K562 (cell line): ENCODE data around the gene CD55. TPM values are rescaled to one million over a fixed set of nuclear protein-coding genes. Genes with fewer than 3 reads are reported as not detected.

Experiments used
- ATAC-seq: fragments of 200-7000 bp; cut with Tn5 transposase; 3 replicates; pipeline ENCODE4 v1.9.1; 2020; ENCODE audit warnings: moderate library complexity
- BruUV-seq: library from RNA; stranded (reverse); fragments of 400-500 nt; replicated peaks from 2 replicates; lab custom pipeline; 2021; lab: Mats Ljungman, UMichigan
- CTCF ChIA-PET: fragments of 300-600 bp; formaldehyde crosslinking; extraction: SDS; loops from one replicate; lab custom pipeline; 2021; ENCODE audit warnings: low intra/inter-chr PET ratio; lab: Yijun Ruan, JAX
- POLR2A ChIA-PET: fragments of 300-600, 350-650 bp; sonication (Branson Sonifier 250); formaldehyde crosslinking; extraction: SDS; loops from one replicate; lab custom pipeline; 2021; ENCODE audit warnings: antibody characterized with exemption, inconsistent platforms; lab: Yijun Ruan, JAX
- DNase-seq, 4 experiments: peaks; one replicate each; pipeline versions ENCODE4 v3.0.0 to v3.0.0-alpha.2; 2011 to 2018; ENCODE audit warnings: low spot score in 3 of 4, mixed read lengths in 3 of 4; ENCODE audit errors: extremely low read depth in 1 of 4
- FAIRE-seq: peaks from 2 replicates; lab custom pipeline; 2011; peaks lifted over from hg19 to GRCh38; lab: Jason Lieb, UNC
- H2AFZ ChIP-seq: 2 replicates; pipeline ENCODE4 v1.6.0; 2011; ENCODE audit warnings: low read depth, low read length, control low read depth, inconsistent platforms
- H3K27ac ChIP-seq: fragments of 200-600 bp; 3 replicates; pipeline ENCODE4 v1.8.0; 2011; ENCODE audit warnings: low read depth, mild to moderate bottlenecking, control low read depth, inconsistent platforms, low read length, moderate library complexity, mixed read lengths; ENCODE audit errors: extremely low read depth
- H3K27me3 ChIP-seq, 2 experiments: fragments of 300-600 bp in 1 of 2; 2 replicates in 1 of 2; 3 replicates in 1 of 2; pipeline versions ENCODE4 v1.6.0 to v1.8.0; 2011; ENCODE audit warnings: inconsistent platforms in 2 of 2, low read length in 2 of 2, mild to moderate bottlenecking in 1 of 2, mixed read lengths in 1 of 2, moderate library complexity in 1 of 2; ENCODE audit not compliant: control insufficient read depth in 2 of 2, insufficient read depth in 2 of 2
- H3K36me3 ChIP-seq: fragments of 300-600 bp; 3 replicates; pipeline ENCODE4 v1.8.0; 2011; ENCODE audit warnings: mild to moderate bottlenecking, low read length, inconsistent platforms; ENCODE audit not compliant: control insufficient read depth, insufficient read depth
- H3K4me1 ChIP-seq, 2 experiments: fragments of 200-600 bp in 1 of 2; replicated peaks in 1 of 2; 2 replicates in 1 of 2; 3 replicates in 1 of 2; pipeline versions ENCODE4 v1.5.1 to v1.8.0; 2011; ENCODE audit warnings: inconsistent platforms in 2 of 2, low read length in 2 of 2, mild to moderate bottlenecking in 1 of 2, mixed read lengths in 1 of 2, moderate library complexity in 1 of 2; ENCODE audit not compliant: control insufficient read depth in 2 of 2, insufficient read depth in 2 of 2
- H3K4me2 ChIP-seq: 2 replicates; pipeline ENCODE4 v1.6.1; 2011; ENCODE audit warnings: low read length, control low read depth, inconsistent platforms, mixed read lengths; ENCODE audit not compliant: insufficient read depth
- H3K4me3 ChIP-seq: fragments of 200-600 bp; sonication (generic), shearing (Covaris generic); 2 replicates; pipeline ENCODE4 v1.5.1; 2016; ENCODE audit warnings: control low read depth, inconsistent platforms
- H3K79me2 ChIP-seq: fragments of 200-600 bp; 3 replicates; pipeline ENCODE4 v1.8.0; 2011; ENCODE audit warnings: low read length, inconsistent platforms; ENCODE audit not compliant: control insufficient read depth, insufficient read depth
- H3K9ac ChIP-seq, 2 experiments: 2 replicates each; pipeline versions ENCODE4 v1.6.0 to v1.6.1; 2011; ENCODE audit warnings: low read depth in 2 of 2, low read length in 2 of 2, control low read depth in 1 of 2, inconsistent platforms in 1 of 2, mild to moderate bottlenecking in 1 of 2, mixed read lengths in 1 of 2; ENCODE audit not compliant: insufficient read depth in 1 of 2
- H3K9me1 ChIP-seq: one replicate; pipeline ENCODE4 v1.6.0; 2011; ENCODE audit warnings: inconsistent platforms, mild to moderate bottlenecking, low read length, moderate library complexity; ENCODE audit not compliant: control insufficient read depth, insufficient read depth
- H3K9me3 ChIP-seq: replicated peaks from 2 replicates; pipeline ENCODE4 v1.5.1; 2011; ENCODE audit warnings: low read depth, low read length, inconsistent platforms; ENCODE audit not compliant: control insufficient read depth, insufficient read depth
- H4K20me1 ChIP-seq: replicated peaks from 2 replicates; pipeline ENCODE4 v1.6.1; 2011; ENCODE audit warnings: low read length, inconsistent platforms, mixed read lengths; ENCODE audit not compliant: control insufficient read depth, insufficient read depth
- ARNT ChIP-seq, 2 experiments: fragments of 450-650 bp; IDR thresholded peaks; 2 replicates each; pipeline ENCODE4 v1.6.1; 2016; ENCODE audit warnings: mild to moderate bottlenecking in 1 of 2
- CHD4 ChIP-seq: fragments of 200-600 bp; sonication (generic); IDR thresholded peaks from 3 replicates; pipeline ENCODE4 v1.6.1; 2012; ENCODE audit warnings: low read depth, mild to moderate bottlenecking, mixed read lengths, low read length, inconsistent platforms; ENCODE audit not compliant: insufficient read depth, insufficient replicate concordance, poor library complexity, severe bottlenecking
- CSDE1 ChIP-seq, 2 experiments: fragments of 450-650 bp; IDR thresholded peaks; 2 replicates each; pipeline ENCODE4 v1.6.1; 2016; ENCODE audit warnings: mild to moderate bottlenecking in 1 of 2
- JUNB ChIP-seq: fragments of 450-650 bp; formaldehyde crosslinking; conservative IDR thresholded peaks from 2 replicates; pipeline ENCODE4 v1.4.0; 2020; ENCODE audit warnings: mild to moderate bottlenecking
- KLF6 ChIP-seq: fragments of 250-450 bp; sonication (Bioruptor Pico); IDR thresholded peaks from 2 replicates; pipeline ENCODE4 v1.4.0; 2020; ENCODE audit warnings: mild to moderate bottlenecking, moderate library complexity, borderline replicate concordance
- MYNN ChIP-seq, 2 experiments: sonication (generic); formaldehyde crosslinking in 1 of 2; IDR thresholded peaks; 2 replicates each; pipeline versions ENCODE4 v1.5.0 to v1.6.1; 2016 to 2020; ENCODE audit warnings: antibody characterized with exemption in 1 of 2, missing genetic modification reagents in 1 of 2
- RAD21 ChIP-seq, 2 experiments: fragments of 250-450 bp in 1 of 2; fragments of 450-650 bp in 1 of 2; sonication (Bioruptor Pico) in 1 of 2; formaldehyde crosslinking in 1 of 2; IDR thresholded peaks in 1 of 2; conservative IDR thresholded peaks in 1 of 2; 2 replicates each; pipeline versions ENCODE4 v1.4.0 to v1.8.0; 2020 to 2022; ENCODE audit warnings: mild to moderate bottlenecking in 2 of 2, moderate library complexity in 1 of 2
- RUNX1 ChIP-seq: sonication (generic); IDR thresholded peaks from 2 replicates; pipeline ENCODE4 v1.6.1; 2016; ENCODE audit warnings: antibody characterized with exemption, low read depth
- SREBF1 ChIP-seq: fragments of 150-350 bp; IDR thresholded peaks from 2 replicates; pipeline ENCODE4 v1.6.1; 2014; ENCODE audit warnings: antibody characterized with exemption, low read depth, low read length, borderline replicate concordance
- ZNF699 ChIP-seq: fragments of 250-450 bp; sonication (Bioruptor Pico); IDR thresholded peaks from 2 replicates; pipeline ENCODE4 v1.8.0; 2021; ENCODE audit warnings: mild to moderate bottlenecking, moderate library complexity; ENCODE audit not compliant: insufficient replicate concordance
- WGBS: fragments of 100-300 bp; shearing (Covaris generic); methylation state at CpG from one replicate; pipeline ENCODE4 v1.1.6; 2016; ENCODE audit warnings: low coverage, mixed read lengths; ENCODE audit not compliant: insufficient coverage; ENCODE audit errors: missing lambda C conversion rate; 5-methylcytosine and 5-hydroxymethylcytosine counted together
- in situ Hi-C: fragments of 300-500 bp; cut with MboI; formaldehyde crosslinking; loops from 4 replicates; pipeline ENCODE4 v1.15.0; 2018; ENCODE audit warnings: inconsistent platforms, mixed read lengths
- intact Hi-C: fragments of 100-400 bp; cut with micrococcal nuclease; formaldehyde crosslinking; loops from 2 replicates; pipeline ENCODE4 v1.14.2; 2022
- polyA plus RNA-seq, 8 experiments: library from polyadenylated mRNA; depleted of rRNA in 4 of 8; stranded (reverse) in 5 of 8; unstranded in 3 of 8; fragments of >200 nt; fragmentation: Nextera tagmentation in 2 of 8; fragmentation: Illumina TruSeq in 1 of 8; extraction: Ambion mirVana in 2 of 8; extraction: Trizol in 1 of 8; gene quantifications; 2 replicates each; pipeline versions ENCODE4 v1.2.1 to v1.2.3, GENCODE V29; 2011 to 2014; ENCODE audit warnings: inconsistent platforms in 1 of 8, missing spikeins in 1 of 8
- total RNA-seq, 7 experiments: library from RNA; depleted of rRNA in 6 of 7; stranded (reverse); fragments of >200 nt in 6 of 7; fragmentation: Illumina TruSeq in 2 of 7; extraction: Trizol in 2 of 7; gene quantifications; 2 replicates each; pipeline versions ENCODE4 v1.2.1 to v1.2.3, GENCODE V29; 2011 to 2021; ENCODE audit warnings: low replicate concordance in 1 of 7
- TF ChIP-seq, protein P1 (sequence below): fragments of 200-400 bp; formaldehyde crosslinking; IDR thresholded peaks from 2 replicates; pipeline ENCODE4 v1.6.1; 2017; ENCODE audit warnings: mild to moderate bottlenecking, low read depth, low read length, moderate library complexity
- TF ChIP-seq, protein P2 (sequence below): fragments of 450-650 bp; IDR thresholded peaks from 2 replicates; pipeline ENCODE4 v1.6.1; 2017; ENCODE audit warnings: antibody characterized with exemption
- TF ChIP-seq, protein P3 (sequence below): fragments of 200-800 bp; sonication (Bioruptor generic); IDR thresholded peaks from 2 replicates; pipeline ENCODE4 v1.6.1; 2016; ENCODE audit warnings: missing genetic modification characterization, missing compliant biosample characterization

Gene CD55
- total and polyA plus RNA-seq, 9 of the 15 experiments (the other 6 are each of a cell fraction or from before 2014, with no cell fraction given): 17.7 to 150 (median 97.0) TPM

DNA sequence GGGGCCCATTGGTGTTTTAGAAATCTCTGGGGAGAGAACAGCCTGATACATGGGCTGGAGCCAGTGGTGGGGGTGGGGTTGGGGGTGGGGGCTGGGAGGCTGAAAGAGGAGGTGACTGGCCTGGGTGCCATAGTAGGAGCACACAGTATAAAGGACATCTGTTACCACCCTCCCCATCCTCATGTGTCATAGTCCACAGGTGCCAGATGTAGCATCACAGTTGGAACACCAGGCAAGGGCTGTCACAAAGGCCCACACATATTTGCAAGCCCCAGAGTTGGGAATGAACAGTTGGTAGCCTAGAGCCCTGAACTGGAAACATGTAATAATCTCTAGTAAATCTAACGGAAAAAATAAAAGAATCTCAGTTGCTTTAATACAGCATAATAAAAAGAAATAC, 77.5 kb downstream of the CD55 start:
- no peak overlapping the region for H3K27ac ChIP-seq
- ATAC-seq: no peak
- no peak for FAIRE-seq
- in situ Hi-C loops: no loop called here
- H2AFZ ChIP-seq: no peak overlapping the region
- H3K9me3 ChIP-seq: 0 out of 2 replicates have a peak, but pooled peaks cover 2% of the 10 kb centered on the region
- no peak overlapping the region for H3K4me2 ChIP-seq
- BruUV-seq: no TSS peak
- no peaks in the 10 kb centered on the region for H3K9me1 ChIP-seq
- POLR2A ChIA-PET: interaction anchor here (0.9 kb wide), 1 partner anchor 9 kb away, joined by 3 read pairs; no protein-coding TSS in a partner anchor
- H3K9ac ChIP-seq: no peak overlapping the region
- intact Hi-C loops: no loop called here
- H3K4me3 ChIP-seq: no peak overlapping the region
- H3K79me2 ChIP-seq: no peaks in the 10 kb centered on the region
- no peaks in the 10 kb centered on the region for H4K20me1 ChIP-seq
- no peaks in the 10 kb centered on the region for H3K27me3 ChIP-seq
- no peaks in the 10 kb centered on the region; a peak in 1 of 5 replicates for H3K4me1 ChIP-seq
- CTCF ChIA-PET: interaction anchor here (0.6 kb wide), 1 partner anchor 217 kb away, joined by 3 read pairs; no protein-coding TSS in a partner anchor
- DNase-seq: no peak
- 25% methylated on average over 1 of the region's 1 CpG for WGBS
- H3K36me3 ChIP-seq: no peaks in the 10 kb centered on the region
- no peak for TF ChIP-seq CSDE1 (IDR thresholded peaks at IDR 0.05)
- TF ChIP-seq ZNF699 (CRISPR knock-in tag): no peak
- TF ChIP-seq SREBF1: no peak
- no peak for TF ChIP-seq KLF6 (CRISPR knock-in tag)
- TF ChIP-seq CHD4: no peak
- TF ChIP-seq MYNN (IDR thresholded peaks at IDR 0.05): no peak
- no peak for TF ChIP-seq MYNN (CRISPR knock-in tag; IDR thresholded peaks at IDR 0.05)
- TF ChIP-seq, protein P1, sequence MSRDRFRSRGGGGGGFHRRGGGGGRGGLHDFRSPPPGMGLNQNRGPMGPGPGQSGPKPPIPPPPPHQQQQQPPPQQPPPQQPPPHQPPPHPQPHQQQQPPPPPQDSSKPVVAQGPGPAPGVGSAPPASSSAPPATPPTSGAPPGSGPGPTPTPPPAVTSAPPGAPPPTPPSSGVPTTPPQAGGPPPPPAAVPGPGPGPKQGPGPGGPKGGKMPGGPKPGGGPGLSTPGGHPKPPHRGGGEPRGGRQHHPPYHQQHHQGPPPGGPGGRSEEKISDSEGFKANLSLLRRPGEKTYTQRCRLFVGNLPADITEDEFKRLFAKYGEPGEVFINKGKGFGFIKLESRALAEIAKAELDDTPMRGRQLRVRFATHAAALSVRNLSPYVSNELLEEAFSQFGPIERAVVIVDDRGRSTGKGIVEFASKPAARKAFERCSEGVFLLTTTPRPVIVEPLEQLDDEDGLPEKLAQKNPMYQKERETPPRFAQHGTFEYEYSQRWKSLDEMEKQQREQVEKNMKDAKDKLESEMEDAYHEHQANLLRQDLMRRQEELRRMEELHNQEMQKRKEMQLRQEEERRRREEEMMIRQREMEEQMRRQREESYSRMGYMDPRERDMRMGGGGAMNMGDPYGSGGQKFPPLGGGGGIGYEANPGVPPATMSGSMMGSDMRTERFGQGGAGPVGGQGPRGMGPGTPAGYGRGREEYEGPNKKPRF: no peak
- no peak for TF ChIP-seq JUNB (CRISPR knock-in tag)
- TF ChIP-seq, protein P2, sequence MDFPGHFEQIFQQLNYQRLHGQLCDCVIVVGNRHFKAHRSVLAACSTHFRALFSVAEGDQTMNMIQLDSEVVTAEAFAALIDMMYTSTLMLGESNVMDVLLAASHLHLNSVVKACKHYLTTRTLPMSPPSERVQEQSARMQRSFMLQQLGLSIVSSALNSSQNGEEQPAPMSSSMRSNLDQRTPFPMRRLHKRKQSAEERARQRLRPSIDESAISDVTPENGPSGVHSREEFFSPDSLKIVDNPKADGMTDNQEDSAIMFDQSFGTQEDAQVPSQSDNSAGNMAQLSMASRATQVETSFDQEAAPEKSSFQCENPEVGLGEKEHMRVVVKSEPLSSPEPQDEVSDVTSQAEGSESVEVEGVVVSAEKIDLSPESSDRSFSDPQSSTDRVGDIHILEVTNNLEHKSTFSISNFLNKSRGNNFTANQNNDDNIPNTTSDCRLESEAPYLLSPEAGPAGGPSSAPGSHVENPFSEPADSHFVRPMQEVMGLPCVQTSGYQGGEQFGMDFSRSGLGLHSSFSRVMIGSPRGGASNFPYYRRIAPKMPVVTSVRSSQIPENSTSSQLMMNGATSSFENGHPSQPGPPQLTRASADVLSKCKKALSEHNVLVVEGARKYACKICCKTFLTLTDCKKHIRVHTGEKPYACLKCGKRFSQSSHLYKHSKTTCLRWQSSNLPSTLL: no peak
- no peak for TF ChIP-seq ARNT (IDR thresholded peaks at IDR 0.05)
- no peak for TF ChIP-seq RAD21 (CRISPR knock-in tag; conservative IDR thresholded peaks at IDR 0.05 in 1 of 2, IDR thresholded peaks at IDR 0.05 in 1 of 2)
- TF ChIP-seq, protein P3, sequence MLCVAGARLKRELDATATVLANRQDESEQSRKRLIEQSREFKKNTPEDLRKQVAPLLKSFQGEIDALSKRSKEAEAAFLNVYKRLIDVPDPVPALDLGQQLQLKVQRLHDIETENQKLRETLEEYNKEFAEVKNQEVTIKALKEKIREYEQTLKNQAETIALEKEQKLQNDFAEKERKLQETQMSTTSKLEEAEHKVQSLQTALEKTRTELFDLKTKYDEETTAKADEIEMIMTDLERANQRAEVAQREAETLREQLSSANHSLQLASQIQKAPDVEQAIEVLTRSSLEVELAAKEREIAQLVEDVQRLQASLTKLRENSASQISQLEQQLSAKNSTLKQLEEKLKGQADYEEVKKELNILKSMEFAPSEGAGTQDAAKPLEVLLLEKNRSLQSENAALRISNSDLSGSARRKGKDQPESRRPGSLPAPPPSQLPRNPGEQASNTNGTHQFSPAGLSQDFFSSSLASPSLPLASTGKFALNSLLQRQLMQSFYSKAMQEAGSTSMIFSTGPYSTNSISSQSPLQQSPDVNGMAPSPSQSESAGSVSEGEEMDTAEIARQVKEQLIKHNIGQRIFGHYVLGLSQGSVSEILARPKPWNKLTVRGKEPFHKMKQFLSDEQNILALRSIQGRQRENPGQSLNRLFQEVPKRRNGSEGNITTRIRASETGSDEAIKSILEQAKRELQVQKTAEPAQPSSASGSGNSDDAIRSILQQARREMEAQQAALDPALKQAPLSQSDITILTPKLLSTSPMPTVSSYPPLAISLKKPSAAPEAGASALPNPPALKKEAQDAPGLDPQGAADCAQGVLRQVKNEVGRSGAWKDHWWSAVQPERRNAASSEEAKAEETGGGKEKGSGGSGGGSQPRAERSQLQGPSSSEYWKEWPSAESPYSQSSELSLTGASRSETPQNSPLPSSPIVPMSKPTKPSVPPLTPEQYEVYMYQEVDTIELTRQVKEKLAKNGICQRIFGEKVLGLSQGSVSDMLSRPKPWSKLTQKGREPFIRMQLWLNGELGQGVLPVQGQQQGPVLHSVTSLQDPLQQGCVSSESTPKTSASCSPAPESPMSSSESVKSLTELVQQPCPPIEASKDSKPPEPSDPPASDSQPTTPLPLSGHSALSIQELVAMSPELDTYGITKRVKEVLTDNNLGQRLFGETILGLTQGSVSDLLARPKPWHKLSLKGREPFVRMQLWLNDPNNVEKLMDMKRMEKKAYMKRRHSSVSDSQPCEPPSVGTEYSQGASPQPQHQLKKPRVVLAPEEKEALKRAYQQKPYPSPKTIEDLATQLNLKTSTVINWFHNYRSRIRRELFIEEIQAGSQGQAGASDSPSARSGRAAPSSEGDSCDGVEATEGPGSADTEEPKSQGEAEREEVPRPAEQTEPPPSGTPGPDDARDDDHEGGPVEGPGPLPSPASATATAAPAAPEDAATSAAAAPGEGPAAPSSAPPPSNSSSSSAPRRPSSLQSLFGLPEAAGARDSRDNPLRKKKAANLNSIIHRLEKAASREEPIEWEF (CRISPR knock-in tag): no peak
- no peak for TF ChIP-seq RUNX1
